Skeletal muscle tissue (tissue), 4 donors: ENCODE data around the gene USP49. TPM values are rescaled to one million over a fixed set of nuclear protein-coding genes. Genes with fewer than 3 reads are reported as not detected.
A peak's percentile ranks its signal among the peaks of the same experiment; 100 is the strongest.

Source experiments
- H3K27ac ChIP-seq: one replicate; pipeline ENCODE4 v1.7.0; 2013; ENCODE audit warnings: mild to moderate bottlenecking, low read depth, low read length, inconsistent platforms
- H3K27me3 ChIP-seq, 3 donors: one replicate each; pipeline ENCODE4 v1.7.0; 2013; ENCODE audit warnings: low read length in 3 of 3; ENCODE audit not compliant: control insufficient read depth in 3 of 3, insufficient read depth in 3 of 3
- H3K36me3 ChIP-seq, 3 donors: one replicate each; pipeline ENCODE4 v1.7.0; 2013; ENCODE audit warnings: low read length in 3 of 3; ENCODE audit not compliant: control insufficient read depth in 3 of 3, insufficient read depth in 3 of 3
- H3K4me1 ChIP-seq, 3 donors: one replicate each; pipeline ENCODE4 v1.7.0; 2013; ENCODE audit warnings: low read length in 3 of 3, mild to moderate bottlenecking in 3 of 3; ENCODE audit not compliant: control insufficient read depth in 3 of 3, insufficient read depth in 3 of 3
- H3K4me3 ChIP-seq, 3 donors: one replicate each; pipeline ENCODE4 v1.7.0; 2013; ENCODE audit warnings: low read length in 3 of 3
- H3K9ac ChIP-seq, 3 donors: one replicate each; pipeline ENCODE4 v1.7.0; 2013; ENCODE audit warnings: low read length in 3 of 3, mild to moderate bottlenecking in 3 of 3, moderate library complexity in 2 of 3, low read depth in 1 of 3
- H3K9me3 ChIP-seq, 3 donors: one replicate each; pipeline ENCODE4 v1.7.0; 2013; ENCODE audit warnings: low read length in 3 of 3; ENCODE audit not compliant: control insufficient read depth in 3 of 3
- total RNA-seq: library from RNA; depleted of rRNA; stranded (reverse); fragments of >200 nt; gene quantifications from one replicate; pipeline ENCODE4 v1.2.3, GENCODE V29; 2014
- donor health status: Osteomylitis.

The USP49 gene
- total RNA-seq, 1 donor from 2014 or later: 1.6 TPM

DNA sequence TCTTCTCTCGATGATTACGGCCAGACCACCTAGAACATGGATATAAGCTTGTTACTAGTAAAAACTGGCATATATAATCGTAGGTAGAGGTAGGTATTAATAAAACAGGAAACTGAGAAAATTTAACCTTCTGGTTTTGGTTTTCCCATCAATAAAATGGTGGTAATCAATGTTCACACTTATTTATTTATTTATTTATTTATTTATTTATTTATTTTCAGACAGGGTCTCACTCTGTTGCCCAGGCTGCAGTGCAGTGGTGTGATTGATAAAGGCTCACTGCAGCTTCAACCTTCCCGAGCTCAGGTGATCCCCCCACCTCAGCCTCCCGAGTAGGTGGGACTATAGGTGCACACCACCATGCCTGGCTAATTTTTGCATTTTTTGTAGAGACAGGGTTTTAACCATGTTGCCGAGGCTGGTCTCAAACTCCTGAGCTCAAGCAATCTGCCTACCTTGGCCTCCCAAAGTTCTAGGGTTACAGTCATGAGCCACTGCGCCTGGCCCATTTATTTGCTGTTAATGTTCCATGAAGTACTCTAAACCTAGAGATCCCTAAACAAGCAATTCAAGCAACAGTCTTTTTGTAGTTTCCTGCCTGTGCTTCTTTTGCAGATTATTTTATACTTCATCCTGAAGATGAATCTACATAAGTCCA is 96.1 kb downstream of the USP49 start:
- Histone ChIP-seq H3K9ac (no peak overlapping the region), H3K4me3 (no peak overlapping the region), H3K4me1 (no peaks in the 10 kb centered on the region), H3K27ac (no peak overlapping the region), H3K27me3 (no peaks in the 10 kb centered on the region), H3K36me3 (peaks cover 9 to 31% (median 20%) of the 10 kb centered on the region in 3 donors), H3K9me3 (no peaks in the 10 kb centered on the region)

DNA sequence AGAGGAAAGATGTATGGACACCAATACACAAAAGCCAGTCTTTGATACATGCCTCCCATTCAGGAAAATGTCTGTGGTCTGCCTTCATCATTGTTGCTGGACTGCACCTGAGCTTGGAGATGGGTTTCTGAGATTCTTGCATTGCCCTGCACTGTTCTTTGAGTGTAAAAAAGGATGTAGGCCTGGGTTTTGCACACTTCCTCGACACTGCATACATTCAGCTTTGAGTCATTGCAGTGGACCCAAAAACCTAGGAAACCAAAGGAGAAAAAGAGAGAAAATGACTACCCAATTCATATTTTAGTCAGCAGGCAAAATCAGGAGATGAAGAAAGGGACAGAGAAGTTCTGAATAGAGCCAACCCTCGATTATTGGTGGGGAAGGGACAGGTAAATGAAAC is 98.7 kb downstream of the USP49 start:
- Histone ChIP-seq H3K4me1 (peaks cover 0 to 4% (median 0%) of the 10 kb centered on the region in 3 donors), H3K9ac (no peak overlapping the region), H3K4me3 (no peak overlapping the region), H3K27ac (no peak overlapping the region), H3K27me3 (no peaks in the 10 kb centered on the region), H3K9me3 (no peaks in the 10 kb centered on the region), H3K36me3 (peaks cover 9 to 40% (median 21%) of the 10 kb centered on the region in 3 donors)

DNA sequence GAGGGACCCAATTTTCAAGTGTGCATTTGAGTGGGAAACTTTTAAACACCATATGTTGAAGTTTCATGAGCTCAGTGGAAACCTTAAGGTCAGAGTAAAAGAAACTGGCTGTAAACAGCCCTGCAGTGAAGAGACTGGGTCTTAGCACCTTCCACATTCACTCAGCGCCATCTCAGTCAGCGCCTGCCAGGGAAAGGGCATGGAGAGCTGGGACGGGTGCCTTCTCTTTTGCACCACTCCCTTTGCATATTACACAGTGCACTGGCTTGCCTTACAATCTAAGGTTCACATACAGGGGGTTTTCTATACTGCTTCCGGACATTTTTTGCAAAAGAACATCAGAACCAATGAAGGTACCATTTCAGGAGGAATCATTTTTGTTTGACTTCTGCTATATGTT is 103.2 kb downstream of the USP49 start:
- H3K4me3 ChIP-seq: no peak overlapping the region
- no peaks in the 10 kb centered on the region for H3K9me3 ChIP-seq
- no peak overlapping the region for H3K9ac ChIP-seq
- H3K4me1 ChIP-seq: peaks cover 6 to 13% (median 10%) of the 10 kb centered on the region in 3 donors
- no peak overlapping the region for H3K27ac ChIP-seq
- no peaks in the 10 kb centered on the region for H3K27me3 ChIP-seq
- H3K36me3 ChIP-seq: peaks cover 15 to 47% (median 19%) of the 10 kb centered on the region in 3 donors

DNA sequence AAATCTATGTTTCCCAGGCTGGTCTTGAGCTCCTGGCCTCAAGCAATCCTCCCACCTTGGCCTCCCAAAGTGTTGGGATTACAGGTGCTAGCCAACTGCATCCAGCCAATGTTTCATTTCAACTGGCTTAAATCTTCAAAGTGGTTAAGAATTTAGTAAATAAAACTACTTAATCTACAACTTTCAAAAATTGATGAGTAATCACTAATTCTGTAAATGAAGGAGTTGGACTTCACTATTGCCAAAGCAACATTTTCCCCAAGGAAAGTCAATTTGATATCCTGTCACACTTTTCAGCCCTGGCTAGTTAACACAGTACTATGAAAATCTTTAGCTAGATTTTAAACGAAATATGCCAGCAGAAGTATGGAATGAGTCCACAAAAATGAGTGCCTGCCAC is 103.9 kb downstream of the USP49 start:
- H3K4me1 ChIP-seq: peaks cover 6 to 15% (median 13%) of the 10 kb centered on the region in 3 donors
- H3K27ac ChIP-seq: no peak overlapping the region
- H3K4me3 ChIP-seq: no peak overlapping the region
- peaks cover 15 to 43% (median 16%) of the 10 kb centered on the region in 3 donors for H3K36me3 ChIP-seq
- no peaks in the 10 kb centered on the region for H3K27me3 ChIP-seq
- no peak overlapping the region for H3K9ac ChIP-seq
- no peaks in the 10 kb centered on the region for H3K9me3 ChIP-seq

DNA sequence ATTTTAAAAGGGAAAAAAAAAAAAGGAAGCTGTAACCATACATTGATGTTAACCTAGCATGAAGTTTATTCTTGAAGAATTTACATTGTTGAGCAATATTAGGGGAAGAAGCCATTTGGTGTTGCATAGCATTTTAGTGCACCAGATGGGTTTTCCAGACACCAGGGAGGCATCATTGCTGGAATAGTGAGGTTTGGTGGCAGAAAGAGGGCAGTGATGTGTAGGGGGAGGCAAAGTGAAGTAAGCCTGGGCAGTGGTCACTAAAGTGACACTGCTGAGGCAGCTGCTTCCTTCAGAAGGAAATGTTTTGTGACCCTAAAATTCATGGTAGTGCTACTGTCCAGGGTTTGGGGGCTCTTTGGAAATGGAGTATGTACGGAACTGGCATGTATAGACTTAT is 105.1 kb downstream of the USP49 start:
- no peak overlapping the region for H3K9ac ChIP-seq
- peaks cover 15 to 34% (median 15%) of the 10 kb centered on the region in 3 donors for H3K36me3 ChIP-seq
- no peak overlapping the region for H3K4me3 ChIP-seq
- H3K27ac ChIP-seq: no peak overlapping the region
- no peaks in the 10 kb centered on the region for H3K9me3 ChIP-seq
- peaks cover 18 to 27% (median 20%) of the 10 kb centered on the region in 3 donors for H3K4me1 ChIP-seq
- H3K27me3 ChIP-seq: no peaks in the 10 kb centered on the region

DNA sequence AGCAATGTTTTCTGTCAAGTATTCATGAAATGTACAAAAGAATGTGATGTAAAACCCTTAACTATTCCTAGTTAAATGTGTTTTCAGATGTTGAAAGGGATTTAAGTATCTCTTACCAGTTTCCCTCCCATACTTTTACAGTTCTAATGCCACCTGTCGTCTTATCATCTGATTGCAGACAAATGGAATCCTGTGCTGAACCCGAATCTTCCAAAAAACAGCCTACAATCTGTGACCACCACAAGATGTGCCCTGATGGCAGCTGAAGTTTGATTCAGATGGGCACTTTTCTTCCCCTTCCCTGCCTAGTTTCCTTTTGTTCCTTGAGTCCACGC is 105.8 kb downstream of the USP49 start:
- no peaks in the 10 kb centered on the region for H3K27me3 ChIP-seq
- no peaks in the 10 kb centered on the region for H3K9me3 ChIP-seq
- H3K4me3 ChIP-seq: no peak overlapping the region
- peaks cover 19 to 34% (median 24%) of the 10 kb centered on the region in 3 donors for H3K4me1 ChIP-seq
- H3K27ac ChIP-seq: no peak overlapping the region
- H3K9ac ChIP-seq: no peak overlapping the region
- H3K36me3 ChIP-seq: peaks cover 15 to 29% (median 15%) of the 10 kb centered on the region in 3 donors

DNA sequence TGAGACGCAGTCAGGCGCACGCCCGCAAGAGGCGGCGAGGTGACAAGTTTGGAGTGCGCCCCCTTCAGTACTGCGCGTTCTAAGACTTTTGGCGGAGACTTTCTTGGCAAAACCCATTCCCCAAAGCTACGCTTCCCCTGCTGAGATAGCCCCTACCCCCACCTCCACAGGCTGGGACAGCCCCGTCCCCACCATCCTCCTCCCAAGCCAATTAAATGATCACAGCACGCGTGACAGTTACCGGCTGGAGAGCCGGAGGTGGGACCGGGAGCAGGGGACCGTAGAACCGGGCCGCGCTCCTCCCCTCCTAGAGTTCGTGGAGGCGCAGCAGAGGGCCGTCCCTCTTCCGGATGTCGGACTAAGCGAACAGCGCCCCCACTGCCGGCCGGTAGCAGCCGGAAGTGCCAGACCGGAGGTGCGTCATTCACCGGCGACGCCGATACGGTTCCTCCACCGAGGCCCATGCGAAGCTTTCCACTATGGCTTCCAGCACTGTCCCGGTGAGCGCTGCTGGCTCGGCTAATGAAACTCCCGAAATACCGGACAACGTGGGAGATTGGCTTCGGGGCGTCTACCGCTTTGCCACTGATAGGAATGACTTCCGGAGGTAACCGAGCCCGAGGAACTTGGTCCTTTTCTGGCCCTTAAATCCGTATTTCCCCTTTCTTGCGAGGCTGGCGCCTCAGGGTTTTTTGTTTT is 107.8 kb downstream of the USP49 start, which contains the start of gene TOMM6:
Gene TOMM6, plus strand, starts transcription at position 476 of the 699 bp plus-strand sequence. Its CDS starts 4 bp downstream, at position 480.
- Histone ChIP-seq H3K27me3 (no peaks in the 10 kb centered on the region), H3K9me3 (no peaks in the 10 kb centered on the region), H3K4me3 (peak within 1 kb of the TSS; percentile 82 to 98 (median 89)), H3K9ac (peak within 1 kb of the TSS; percentile 95 to 100 (median 100)), H3K4me1 (peaks cover 19 to 40% (median 20%) of the 10 kb centered on the region in 3 donors), H3K27ac (peak within 1 kb of the TSS; percentile 88), H3K36me3 (peaks cover 15 to 30% (median 15%) of the 10 kb centered on the region in 3 donors)

DNA sequence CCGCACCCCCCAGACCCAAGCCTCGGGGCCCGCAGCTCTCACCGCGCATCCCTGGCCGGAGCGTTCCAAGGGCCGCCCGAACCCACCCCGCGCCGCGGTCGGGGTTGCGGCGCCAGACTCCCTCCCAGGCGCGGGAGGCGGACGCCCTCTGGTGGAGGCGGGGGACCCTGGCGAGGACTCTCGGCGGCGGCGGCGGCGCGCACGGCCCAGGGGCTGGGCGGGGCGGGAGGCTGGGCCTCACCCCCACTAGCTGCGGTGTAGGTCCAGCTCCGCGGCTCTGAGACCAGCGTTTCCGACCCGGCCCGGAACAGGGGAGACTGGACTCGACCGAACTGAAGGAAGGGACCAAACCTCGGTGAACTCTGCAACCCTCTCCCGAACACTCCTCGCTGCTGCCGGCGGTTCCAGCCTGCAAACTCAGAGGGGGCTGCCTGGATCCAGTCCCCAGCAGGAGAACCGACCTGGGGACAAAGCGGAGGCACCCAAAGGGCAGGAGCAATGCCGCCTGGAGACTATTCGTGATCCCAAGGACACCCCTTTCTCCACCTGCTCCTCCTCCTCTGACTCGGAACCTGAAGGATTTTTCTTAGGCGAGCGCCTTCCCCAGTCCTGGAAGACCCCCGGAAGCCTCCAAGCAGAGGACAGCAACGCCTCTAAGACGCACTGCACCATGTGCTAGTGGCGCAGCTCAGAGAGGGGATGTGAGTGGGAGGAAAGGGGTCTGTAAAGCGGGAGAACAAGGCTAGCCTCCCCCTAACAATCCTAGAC is 108.5 kb downstream of the USP49 start:
- H3K36me3 ChIP-seq: peaks cover 10 to 23% (median 15%) of the 10 kb centered on the region in 3 donors
- peak overlapping the region; percentile 82 to 98 (median 89) for H3K4me3 ChIP-seq
- H3K4me1 ChIP-seq: peaks cover 22 to 40% (median 23%) of the 10 kb centered on the region in 3 donors
- H3K27ac ChIP-seq: peak overlapping the region; percentile 88
- H3K9me3 ChIP-seq: no peaks in the 10 kb centered on the region
- peak overlapping the region; percentile 95 to 100 (median 100) for H3K9ac ChIP-seq
- H3K27me3 ChIP-seq: no peaks in the 10 kb centered on the region

DNA sequence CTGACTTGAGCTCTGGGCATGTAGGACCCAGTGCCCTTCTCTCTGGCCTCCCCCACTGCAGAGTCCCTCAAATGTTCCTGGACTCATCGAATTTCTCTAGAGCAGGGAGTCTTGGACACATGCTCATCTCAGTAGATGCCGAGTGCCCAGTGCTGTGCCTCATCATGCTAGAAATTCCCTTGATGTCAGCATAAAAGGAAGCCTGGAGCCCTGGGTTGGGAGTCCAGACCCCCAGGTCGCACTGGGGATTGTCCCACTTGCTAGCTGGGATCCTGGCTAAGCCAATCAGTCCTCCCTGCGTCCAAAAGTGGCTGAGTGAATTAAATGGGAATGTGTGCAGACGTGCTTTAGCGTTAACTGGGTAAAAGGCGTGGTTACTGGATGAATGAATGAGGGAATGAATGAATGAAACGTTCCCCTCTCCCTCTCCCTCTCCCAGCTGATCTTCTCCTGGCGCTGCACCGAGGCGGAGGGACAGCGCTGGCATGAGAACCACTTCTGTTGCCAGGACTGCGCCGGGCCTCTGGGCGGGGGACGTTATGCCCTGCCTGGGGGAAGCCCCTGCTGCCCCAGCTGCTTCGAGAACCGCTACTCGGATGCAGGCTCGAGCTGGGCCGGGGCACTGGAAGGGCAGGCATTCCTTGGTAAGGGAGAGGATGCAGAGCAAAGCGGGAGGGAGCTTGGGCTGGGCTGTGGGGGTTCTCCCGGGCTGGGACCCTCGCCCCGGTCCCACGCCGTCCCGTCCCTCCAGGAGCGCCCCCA is 109.3 kb downstream of the USP49 start:
- H3K27ac ChIP-seq: no peak overlapping the region
- H3K9me3 ChIP-seq: no peaks in the 10 kb centered on the region
- no peaks in the 10 kb centered on the region for H3K27me3 ChIP-seq
- H3K4me1 ChIP-seq: peaks cover 30 to 47% (median 30%) of the 10 kb centered on the region in 3 donors
- H3K36me3 ChIP-seq: peaks cover 10 to 20% (median 15%) of the 10 kb centered on the region in 3 donors
- peak overlapping the region in 2 of 3 donors; percentile 62 to 78 for H3K9ac ChIP-seq
- peak overlapping the region; percentile 33 to 82 (median 74) for H3K4me3 ChIP-seq
